Neural progenitor cell (in vitro differentiated cells): ENCODE measurements around the gene FAHD1. TPM values are rescaled to one million over a fixed set of nuclear protein-coding genes. Genes with fewer than 3 reads are reported as not detected.
A peak's percentile ranks its signal among the peaks of the same experiment; 100 is the strongest.
"Not testable (repeated sequence)": the region's sequence is repeated elsewhere in the genome, so short reads cannot be mapped to it uniquely, and the experiment has no call there.

ENCODE experiments used
- DNase-seq: peaks from one replicate; pipeline ENCODE4 v3.0.0-alpha.2; 2016; ENCODE audit warnings: low spot score
- H2AFZ ChIP-seq: fragments of 200-600 bp; sonication (generic); replicated peaks from 2 replicates; pipeline ENCODE4 v1.6.1; 2016; ENCODE audit warnings: antibody characterized with exemption
- H3F3A ChIP-seq: fragments of 200-600 bp; sonication (generic); 2 replicates; pipeline ENCODE4 v1.6.1; 2016; ENCODE audit warnings: antibody characterized with exemption, low read depth
- H3K27ac ChIP-seq: fragments of 200-600 bp; sonication (generic); 2 replicates; pipeline ENCODE4 v1.5.1; 2016; ENCODE audit warnings: mild to moderate bottlenecking
- H3K27me3 ChIP-seq: fragments of 200-600 bp; sonication (generic); 2 replicates; pipeline ENCODE4 v1.6.1; 2016; ENCODE audit warnings: mild to moderate bottlenecking, moderate library complexity
- H3K36me3 ChIP-seq: fragments of 200-600 bp; sonication (generic); 2 replicates; pipeline ENCODE4 v1.5.1; 2016
- H3K4me1 ChIP-seq: fragments of 200-600 bp; sonication (generic); 2 replicates; pipeline ENCODE4 v1.6.1; 2016; ENCODE audit warnings: mixed run types
- H3K4me2 ChIP-seq: fragments of 200-600 bp; sonication (generic); 2 replicates; pipeline ENCODE4 v1.6.1; 2016
- H3K4me3 ChIP-seq: fragments of 200-600 bp; sonication (generic); 2 replicates; pipeline ENCODE4 v1.5.1; 2016
- H3K79me2 ChIP-seq: fragments of 200-600 bp; sonication (generic); 2 replicates; pipeline ENCODE4 v1.6.1; 2016; ENCODE audit warnings: low read depth
- H3K9ac ChIP-seq: fragments of 200-600 bp; sonication (generic); 2 replicates; pipeline ENCODE4 v1.6.1; 2016
- H3K9me3 ChIP-seq: fragments of 200-600 bp; sonication (generic); 2 replicates; pipeline ENCODE4 v1.5.1; 2016; ENCODE audit warnings: low read depth
- H4K20me1 ChIP-seq: fragments of 200-600 bp; sonication (generic); 2 replicates; pipeline ENCODE4 v1.6.1; 2016; ENCODE audit warnings: low read depth
- H3K27ac Mint-ChIP-seq: 3 replicates; pipeline ENCODE4 v1.8.0; 2021; ENCODE audit warnings: mixed read lengths
- H3K27me3 Mint-ChIP-seq: 2 replicates; pipeline ENCODE4 v1.8.0; 2022; ENCODE audit warnings: low read depth, mild to moderate bottlenecking, inconsistent platforms, moderate library complexity, mixed read lengths; ENCODE audit not compliant: insufficient read depth
- H3K36me3 Mint-ChIP-seq: 3 replicates; pipeline ENCODE4 v1.8.0; 2021; ENCODE audit warnings: mixed read lengths
- H3K4me1 Mint-ChIP-seq: 3 replicates; pipeline ENCODE4 v1.8.0; 2021; ENCODE audit warnings: mixed read lengths
- H3K4me3 Mint-ChIP-seq: 3 replicates; pipeline ENCODE4 v1.8.0; 2021; ENCODE audit warnings: mild to moderate bottlenecking, moderate library complexity, mixed read lengths
- H3K9me3 Mint-ChIP-seq: 3 replicates; pipeline ENCODE4 v1.8.0; 2020; ENCODE audit warnings: mixed read lengths
- CTCF ChIP-seq: fragments of 200-600 bp; sonication (generic); IDR thresholded peaks from 2 replicates; pipeline ENCODE4 v1.5.1; 2017; ENCODE audit warnings: antibody characterized with exemption, mild to moderate bottlenecking
- EZH2 ChIP-seq: fragments of 200-600 bp; sonication (generic); IDR thresholded peaks from 2 replicates; pipeline ENCODE4 v1.6.1; 2017; ENCODE audit warnings: antibody characterized with exemption, mild to moderate bottlenecking, moderate library complexity
- EZH2phosphoT487 ChIP-seq: fragments of 200-600 bp; sonication (generic); IDR thresholded peaks from 2 replicates; pipeline ENCODE4 v1.6.1; 2017; ENCODE audit warnings: antibody characterized with exemption
- total RNA-seq: library from RNA; depleted of rRNA; stranded (reverse); fragments of >200 nt; gene quantifications from 2 replicates; pipeline ENCODE4 v1.2.3, GENCODE V29; 2015; ENCODE audit warnings: low replicate concordance

Gene FAHD1
- total RNA-seq, 1 donor from 2014 or later: 21.6 TPM

DNA sequence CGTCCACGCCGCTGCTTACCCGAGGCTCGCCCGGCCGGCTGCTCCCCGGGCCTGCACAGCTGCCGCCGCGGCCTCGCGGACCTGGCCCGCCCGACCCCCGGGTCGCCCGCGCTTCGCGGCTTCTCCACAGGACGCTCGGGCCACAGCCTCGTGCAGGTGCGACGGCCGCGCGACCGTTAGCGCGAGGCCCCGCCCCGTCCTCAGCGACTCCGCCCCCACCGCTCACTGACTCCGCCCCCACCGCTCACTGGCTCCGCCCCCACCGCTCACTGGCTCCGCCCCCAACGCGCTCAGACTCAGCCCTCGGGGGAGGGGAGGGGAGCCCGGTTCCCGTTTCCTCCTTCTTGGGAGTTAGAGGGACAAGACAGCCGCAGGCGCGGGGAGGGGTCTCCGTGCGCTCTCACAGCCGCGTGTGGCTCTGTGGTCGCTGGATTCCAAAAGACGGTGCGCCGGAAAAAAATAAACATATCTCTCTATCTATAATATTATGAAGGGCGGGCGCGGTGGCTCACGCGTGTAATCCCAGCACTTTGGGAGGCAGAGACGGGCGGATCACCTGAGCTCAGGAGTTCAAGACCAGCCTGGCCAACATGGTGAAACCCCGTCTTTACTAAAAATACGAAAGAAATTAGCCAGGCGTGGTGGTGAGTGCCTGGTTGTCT lies 45.1 kb downstream of the FAHD1 start, which contains the start of gene MEIOB:
Gene MEIOB (minus strand): TSS at position 191 of the 662 bp plus-strand sequence. CDS start 3,989 bp downstream, outside the sequence.
- TF ChIP-seq EZH2: peak; percentile 61
- TF ChIP-seq CTCF: no peak
- peak; percentile 45 for TF ChIP-seq EZH2phosphoT487
- no peaks in the 10 kb centered on the region for H4K20me1 ChIP-seq
- no peaks in the 10 kb centered on the region for H3K79me2 ChIP-seq
- Mint-ChIP-seq H3K27ac (peak within 1 kb of the TSS; percentile 74), H3K9me3 (peaks cover 3% of the 10 kb centered on the region), H3K36me3 (peaks cover 1% of the 10 kb centered on the region), H3K4me3 (peak within 1 kb of the TSS; percentile 87), H3K27me3 (peaks cover 14% of the 10 kb centered on the region), H3K4me1 (peaks cover 8% of the 10 kb centered on the region)
- peak within 1 kb of the TSS; percentile 60 for H3K4me2 ChIP-seq
- no peaks in the 10 kb centered on the region for H3F3A ChIP-seq
- peak within 1 kb of the TSS; percentile 27 for H3K4me3 ChIP-seq
- H3K9ac ChIP-seq: no peak within 1 kb of the TSS
- no peak within 1 kb of the TSS for H2AFZ ChIP-seq
- no peaks in the 10 kb centered on the region for H3K9me3 ChIP-seq
- peaks cover 62% of the 10 kb centered on the region for H3K27me3 ChIP-seq
- peak; percentile 87 for DNase-seq
- no peak within 1 kb of the TSS for H3K27ac ChIP-seq
- H3K4me1 ChIP-seq: no peaks in the 10 kb centered on the region
- no peaks in the 10 kb centered on the region for H3K36me3 ChIP-seq

DNA sequence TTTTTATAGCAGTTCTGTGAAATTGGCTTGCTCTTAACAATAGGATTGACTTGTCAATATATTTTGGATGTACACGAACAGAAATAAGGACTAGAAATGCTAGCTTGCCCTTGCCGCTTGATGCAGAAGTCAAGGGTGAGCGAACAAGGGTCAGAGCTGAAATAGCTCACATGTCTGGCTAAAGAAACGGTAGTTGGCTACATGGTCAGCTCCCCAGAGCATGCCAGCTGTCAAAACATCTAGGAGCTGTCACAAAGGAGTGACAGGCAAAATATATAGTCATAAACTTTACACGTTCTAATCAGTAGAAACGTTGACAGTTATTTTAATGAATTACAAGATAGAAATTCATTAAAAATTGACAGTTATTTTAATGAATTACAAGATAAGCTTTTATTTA lies 47.8 kb downstream of the FAHD1 start:
- Histone ChIP-seq H3K27ac (no peak overlapping the region), H3K4me1 (no peaks in the 10 kb centered on the region), H2AFZ (no peak overlapping the region), H3F3A (no peaks in the 10 kb centered on the region), H3K4me2 (no peak overlapping the region), H3K9ac (no peak overlapping the region), H3K4me3 (no peak overlapping the region), H3K27me3 (peaks cover 82% of the 10 kb centered on the region), H3K79me2 (no peaks in the 10 kb centered on the region), H4K20me1 (no peaks in the 10 kb centered on the region), H3K9me3 (no peaks in the 10 kb centered on the region), H3K36me3 (no peaks in the 10 kb centered on the region)
- H3K27me3 Mint-ChIP-seq: peaks cover 24% of the 10 kb centered on the region
- H3K4me1 Mint-ChIP-seq: peaks cover 8% of the 10 kb centered on the region
- no peak overlapping the region for H3K27ac Mint-ChIP-seq
- no peak for TF ChIP-seq EZH2phosphoT487
- no peak for TF ChIP-seq EZH2
- TF ChIP-seq CTCF: no peak
- DNase-seq: no peak
- H3K4me3 Mint-ChIP-seq: no peak overlapping the region
- H3K9me3 Mint-ChIP-seq: peaks cover 3% of the 10 kb centered on the region
- H3K36me3 Mint-ChIP-seq: peaks cover 1% of the 10 kb centered on the region

DNA sequence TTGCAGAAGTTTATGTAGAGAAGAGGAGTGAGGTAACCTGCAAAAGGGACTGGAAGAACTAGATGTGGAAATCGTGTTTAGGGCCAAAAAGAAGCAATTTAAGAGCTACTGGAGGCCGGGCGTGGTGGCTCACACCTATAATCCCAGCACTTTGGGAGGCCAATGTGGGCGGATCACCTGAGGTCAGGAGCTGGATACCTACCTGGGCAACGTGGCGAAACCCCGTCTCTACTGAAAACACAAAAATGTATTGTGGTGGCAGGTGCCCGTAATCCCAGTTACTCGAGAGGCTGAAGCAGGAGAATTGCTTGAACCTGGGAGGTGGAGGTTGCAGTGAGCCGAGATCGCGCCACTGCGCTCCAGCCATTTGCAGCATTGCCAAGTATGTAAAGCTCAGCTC lies 49.1 kb downstream of the FAHD1 start:
- H3K27ac ChIP-seq, H3K27ac Mint-ChIP-seq, H3F3A ChIP-seq, DNase-seq, H3K4me3 ChIP-seq, H3K9me3 Mint-ChIP-seq, H2AFZ ChIP-seq, H4K20me1 ChIP-seq, H3K4me1 Mint-ChIP-seq, H3K36me3 ChIP-seq, H3K79me2 ChIP-seq, H3K36me3 Mint-ChIP-seq, H3K4me1 ChIP-seq, H3K9ac ChIP-seq, H3K4me3 Mint-ChIP-seq, H3K4me2 ChIP-seq, H3K9me3 ChIP-seq: not testable (repeated sequence)
- H3K27me3 ChIP-seq: peaks cover 85% of the 10 kb centered on the region
- peaks cover 24% of the 10 kb centered on the region for H3K27me3 Mint-ChIP-seq

DNA sequence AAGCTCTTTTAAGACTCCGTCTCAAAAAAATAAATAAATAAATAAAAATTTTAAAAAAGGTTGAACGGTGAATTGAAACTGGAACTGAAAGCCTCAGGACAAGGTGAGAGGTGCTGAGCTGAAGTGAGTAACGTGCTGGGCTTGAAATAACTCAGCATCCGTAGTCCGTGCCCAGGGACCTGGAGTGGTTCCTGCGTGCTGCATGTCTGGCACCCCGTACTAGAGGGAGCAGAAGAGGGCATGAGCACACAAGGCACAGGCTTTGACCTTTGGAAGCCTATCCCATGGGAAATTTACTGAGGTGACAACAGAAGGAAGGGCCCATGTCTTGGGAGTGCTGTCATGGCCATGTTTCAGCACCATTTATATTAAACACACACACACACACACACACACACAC lies 49.5 kb downstream of the FAHD1 start:
- Mint-ChIP-seq H3K4me1 (peaks cover 8% of the 10 kb centered on the region), H3K27me3 (peaks cover 24% of the 10 kb centered on the region)
- no peak overlapping the region for H3K27ac ChIP-seq

More for the DNA sequence above, 49.5 kb downstream of the FAHD1 start:
- no peaks in the 10 kb centered on the region for H3F3A ChIP-seq
- no peaks in the 10 kb centered on the region for H3K9me3 ChIP-seq
- DNase-seq: no peak
- peaks cover 1% of the 10 kb centered on the region for H3K36me3 Mint-ChIP-seq
- H3K4me2 ChIP-seq: no peak overlapping the region
- H3K36me3 ChIP-seq: no peaks in the 10 kb centered on the region
- peaks cover 3% of the 10 kb centered on the region for H3K9me3 Mint-ChIP-seq
- H3K4me3 Mint-ChIP-seq: no peak overlapping the region
- H4K20me1 ChIP-seq: no peaks in the 10 kb centered on the region
- no peak overlapping the region for H3K4me3 ChIP-seq
- TF ChIP-seq EZH2 (no peak), EZH2phosphoT487 (no peak), CTCF (no peak)
- H3K27me3 ChIP-seq: peaks cover 88% of the 10 kb centered on the region
- no peak overlapping the region for H3K9ac ChIP-seq
- no peak overlapping the region for H2AFZ ChIP-seq
- no peaks in the 10 kb centered on the region for H3K4me1 ChIP-seq
- no peak overlapping the region for H3K27ac Mint-ChIP-seq
- no peaks in the 10 kb centered on the region for H3K79me2 ChIP-seq
